Measurements from ENCODE around the gene MANBA.
A peak's percentile ranks its signal among the peaks of the same experiment; 100 is the strongest.
"Not testable (repeated sequence)": the region's sequence is repeated elsewhere in the genome, so short reads cannot be mapped to it uniquely, and the experiment has no call there.

The MANBA gene

DNA sequence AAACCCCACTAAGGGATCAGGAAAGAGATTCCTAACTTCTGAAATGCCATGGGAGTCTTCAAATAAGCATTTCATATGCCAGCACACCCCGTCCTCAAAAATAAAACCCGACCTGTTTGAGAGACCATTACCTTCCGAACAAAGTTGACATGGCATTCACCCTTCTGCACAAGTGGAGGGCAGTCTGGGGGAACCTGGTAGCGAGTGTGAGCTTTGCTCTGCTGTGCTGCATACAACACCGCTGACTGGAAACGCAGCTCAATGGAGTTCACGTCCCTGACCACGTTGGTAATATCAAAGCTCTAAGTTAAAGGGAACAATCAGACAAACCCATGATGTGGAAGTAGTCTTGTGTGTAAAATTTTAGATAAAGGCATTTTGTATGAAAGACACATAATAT is 38.0 kb downstream of the MANBA start:
- DNase-seq (ENCODE audit: low spot score): no peak

DNA sequence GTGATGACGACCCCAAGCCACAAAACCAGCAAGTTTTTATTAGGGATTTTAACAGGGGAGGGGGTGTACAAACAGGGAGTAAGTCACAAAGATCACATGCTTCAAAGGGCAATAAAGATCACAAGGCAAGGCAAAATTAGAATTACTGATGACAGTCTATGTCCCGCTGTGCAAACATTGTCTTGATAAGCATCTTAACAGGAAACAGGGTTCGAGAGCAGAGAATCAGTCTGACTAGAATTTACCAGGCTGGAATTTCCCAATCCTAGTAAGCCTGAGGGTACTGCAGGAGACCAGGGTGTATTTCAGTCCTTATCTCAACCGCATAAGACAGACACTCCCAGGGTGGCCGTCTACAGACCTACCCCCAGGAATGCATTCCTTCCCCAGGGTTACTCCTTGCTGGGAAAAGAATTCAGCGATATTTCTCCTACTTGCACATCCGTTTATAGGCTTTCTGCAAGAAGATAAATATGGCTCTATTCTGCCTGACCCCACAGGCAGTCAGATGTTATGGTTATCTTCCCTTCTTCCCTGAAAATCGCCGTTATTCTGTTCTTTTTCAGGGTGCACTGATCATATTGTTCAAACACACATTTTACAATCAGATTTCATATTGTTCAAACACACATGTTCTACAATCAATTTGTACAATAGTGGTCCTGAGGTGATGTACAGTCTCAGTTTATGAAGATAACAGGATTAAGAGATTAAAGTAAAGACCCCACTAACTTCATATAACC is 41.8 kb downstream of the MANBA start:
- DNase-seq (ENCODE audit: low spot score): not testable (repeated sequence)

DNA sequence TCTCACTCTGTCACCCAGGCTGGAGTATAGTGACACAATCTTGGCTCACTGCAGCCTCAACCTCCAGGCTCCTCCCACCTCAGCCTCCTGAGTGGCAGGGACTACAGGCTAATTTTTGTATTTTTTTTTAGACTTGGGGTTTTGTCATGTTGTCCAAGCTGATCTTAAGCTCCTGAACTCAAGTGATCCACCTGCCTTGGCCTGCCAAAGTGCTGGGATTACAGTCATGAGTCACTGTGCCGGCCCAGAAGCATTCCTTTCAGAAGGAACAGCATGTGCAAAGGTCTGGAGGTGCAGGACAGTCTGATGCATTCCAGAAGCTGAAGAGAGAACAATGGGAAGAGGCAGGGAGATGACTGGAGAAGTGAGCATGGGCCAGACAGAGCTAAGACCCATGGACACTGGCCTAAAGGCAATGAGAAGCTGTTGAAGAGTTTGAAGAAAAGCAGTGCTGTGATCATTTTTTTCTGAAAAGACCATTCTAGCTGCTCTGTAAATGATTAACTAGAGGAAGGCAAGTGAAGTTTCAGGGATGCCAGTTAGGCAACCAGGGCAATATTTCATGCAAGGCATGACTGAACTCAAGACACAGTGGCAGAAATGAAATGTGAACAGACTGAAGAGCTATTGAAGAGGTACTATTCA is 43.2 kb downstream of the MANBA start:
- peak; percentile 88 for DNase-seq (ENCODE audit: low spot score)

DNA sequence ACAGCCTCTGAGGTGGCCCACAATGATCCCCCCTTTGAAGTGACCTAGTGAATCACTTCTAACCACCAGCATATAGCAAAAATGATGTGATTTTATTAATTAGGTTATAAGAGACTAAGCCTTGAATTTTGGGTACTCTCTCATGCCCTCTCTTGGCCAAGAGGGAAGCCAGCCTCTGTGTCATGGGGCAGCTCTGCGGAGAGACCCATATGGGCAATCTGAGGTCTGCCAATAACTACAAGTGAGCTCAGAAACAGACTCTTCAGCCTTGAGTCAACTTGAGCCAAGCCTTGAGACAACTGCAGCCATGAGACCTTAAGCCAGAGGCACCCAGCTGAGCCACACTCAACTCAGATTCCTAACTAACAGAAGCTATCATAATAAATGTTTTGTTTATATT is 45.7 kb downstream of the MANBA start:
- no peak for DNase-seq (ENCODE audit: low spot score)

DNA sequence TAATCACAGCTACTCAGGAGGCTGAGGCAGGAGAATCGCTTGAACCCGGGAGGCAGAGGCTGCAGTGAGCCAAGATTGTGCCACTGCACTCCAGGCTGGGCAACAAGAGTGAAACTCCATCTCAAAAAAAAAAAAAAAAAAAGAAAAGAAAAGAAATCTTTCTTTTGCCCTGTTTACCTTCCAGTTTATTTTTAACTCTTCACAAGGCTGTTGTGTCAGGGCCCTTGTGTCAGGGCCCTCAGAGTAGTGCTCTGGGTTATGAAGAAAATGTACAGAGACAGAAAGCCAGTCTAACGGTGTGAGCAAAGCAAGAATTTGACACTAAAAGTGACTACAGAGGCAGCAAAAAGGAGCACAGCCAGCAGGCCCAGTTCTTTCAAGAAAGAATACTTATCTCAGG is 47.0 kb downstream of the MANBA start:
- not testable (repeated sequence) for DNase-seq (ENCODE audit: low spot score)

DNA sequence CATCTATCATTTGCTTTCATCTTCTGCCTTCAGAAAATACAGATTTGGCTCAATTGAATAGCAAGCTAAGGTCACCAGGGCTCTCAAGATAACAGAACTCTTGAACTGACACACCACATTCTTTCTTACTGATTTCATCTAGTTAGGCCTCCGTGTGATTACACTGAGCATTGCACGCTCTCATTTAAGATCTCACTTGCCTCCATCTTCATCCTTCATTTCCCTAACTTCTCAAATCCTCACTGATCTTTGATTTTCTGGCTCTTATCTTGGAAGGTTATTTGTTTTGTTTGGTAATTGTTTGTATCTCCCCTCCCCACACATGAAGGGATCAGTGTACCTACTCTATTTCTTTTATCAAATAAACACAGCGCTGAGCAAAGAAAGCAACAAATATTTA is 47.7 kb downstream of the MANBA start:
- DNase-seq (ENCODE audit: low spot score): peak; percentile 52

DNA sequence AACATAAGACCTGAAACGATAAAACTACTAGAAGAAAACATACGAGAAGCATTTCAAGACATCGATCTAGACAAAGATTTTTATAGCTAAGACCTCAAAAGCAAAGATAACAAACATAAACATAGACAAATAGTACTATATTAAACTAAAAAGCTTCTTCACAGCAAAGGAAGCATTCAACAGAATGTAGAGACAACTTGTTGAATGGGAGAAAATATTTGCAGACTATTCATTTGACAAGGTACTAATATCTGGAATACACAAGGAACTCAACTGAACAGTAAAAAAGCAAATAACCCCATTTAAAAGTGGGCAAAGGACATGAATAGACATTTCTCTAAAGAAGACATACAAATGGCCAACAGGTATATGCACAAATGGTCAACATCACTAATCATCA is 49.8 kb downstream of the MANBA start:
- DNase-seq (ENCODE audit: low spot score): no peak

DNA sequence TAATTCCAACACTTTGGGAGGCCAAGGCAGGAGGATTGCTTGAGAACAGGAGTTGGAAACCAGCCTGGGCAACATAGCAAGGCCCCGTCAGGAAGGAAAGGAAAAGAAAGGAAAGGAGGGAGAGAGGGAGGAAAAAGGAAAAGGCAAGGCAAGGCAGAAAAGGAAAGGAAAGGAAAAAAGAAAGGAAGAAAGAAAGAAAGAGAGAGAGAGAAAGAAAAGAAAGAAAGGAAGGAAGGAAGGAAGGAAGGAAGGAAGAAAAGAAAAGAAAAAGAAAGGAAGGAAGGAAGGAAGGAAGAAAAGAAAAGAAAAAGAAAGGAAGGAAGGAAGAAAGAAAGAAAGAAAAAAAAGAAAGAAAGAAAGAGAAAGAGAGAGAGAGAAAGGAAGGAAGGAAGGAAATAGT is 51.7 kb downstream of the MANBA start:
- not testable (repeated sequence) for DNase-seq (ENCODE audit: low spot score)

DNA sequence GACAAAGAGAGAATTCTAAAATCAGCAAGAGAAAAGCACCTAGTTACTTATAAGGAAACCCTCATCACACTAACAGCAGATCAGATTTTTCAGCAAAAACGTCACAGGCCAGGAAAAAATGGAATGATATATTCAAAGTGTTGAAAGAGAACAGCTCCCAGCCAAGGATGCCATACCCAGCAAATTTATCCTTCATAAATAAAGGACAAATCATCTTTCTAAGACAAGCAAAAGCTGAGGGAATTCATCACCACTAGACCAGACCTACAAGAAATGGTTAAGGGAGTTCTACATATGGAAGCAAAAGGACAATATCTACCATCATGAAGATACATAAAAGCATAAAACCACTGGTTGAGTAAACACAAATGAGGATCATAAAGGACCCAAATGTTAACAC is 53.6 kb downstream of the MANBA start:
- DNase-seq (ENCODE audit: low spot score): no peak

DNA sequence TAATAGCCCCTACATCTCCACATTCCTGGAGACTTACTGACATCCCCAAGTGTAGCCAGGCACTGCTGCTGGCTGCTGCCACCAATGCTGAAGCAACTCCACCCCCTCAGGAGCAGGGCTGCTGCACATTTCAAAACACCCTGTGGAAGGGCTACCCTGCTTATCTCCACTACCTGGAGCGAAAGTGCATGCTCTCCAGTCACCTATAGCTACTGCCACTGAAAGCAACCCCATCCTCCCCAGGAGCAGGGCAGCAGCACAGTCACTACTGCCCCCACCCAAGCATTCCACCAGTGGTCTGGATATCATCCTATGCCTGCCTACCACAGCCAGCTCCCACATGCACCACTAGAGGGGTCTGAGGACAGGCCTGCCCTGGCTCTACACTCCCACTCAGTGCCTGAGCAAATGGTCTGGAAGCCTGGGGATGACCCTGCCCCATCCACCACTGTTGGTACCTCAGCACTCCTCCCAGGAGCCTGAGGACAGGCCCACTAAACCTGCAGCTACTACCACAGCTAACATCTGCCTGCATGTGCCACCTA is 55.3 kb downstream of the MANBA start:
- DNase-seq (ENCODE audit: low spot score): no peak

DNA sequence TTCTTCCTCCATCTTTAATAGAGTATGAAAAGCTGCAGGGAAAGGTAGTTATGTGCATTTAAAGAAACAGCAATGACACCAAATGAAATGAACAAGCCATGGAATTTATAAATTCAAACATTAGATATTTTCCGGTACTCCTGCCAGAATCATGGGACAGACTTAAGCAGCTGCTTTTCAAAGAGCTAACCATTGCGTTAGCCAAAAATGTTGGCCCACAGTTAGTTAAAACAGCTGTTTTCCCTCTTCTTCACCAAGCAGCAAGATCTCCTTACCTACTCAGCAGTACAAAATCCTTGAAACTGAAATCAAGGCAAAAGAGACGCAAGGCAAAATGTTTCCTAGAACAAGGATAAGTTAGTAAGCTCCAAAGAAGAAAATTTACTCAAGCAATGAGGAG is 64.0 kb downstream of the MANBA start:
- no peak for DNase-seq (ENCODE audit: low spot score)

DNA sequence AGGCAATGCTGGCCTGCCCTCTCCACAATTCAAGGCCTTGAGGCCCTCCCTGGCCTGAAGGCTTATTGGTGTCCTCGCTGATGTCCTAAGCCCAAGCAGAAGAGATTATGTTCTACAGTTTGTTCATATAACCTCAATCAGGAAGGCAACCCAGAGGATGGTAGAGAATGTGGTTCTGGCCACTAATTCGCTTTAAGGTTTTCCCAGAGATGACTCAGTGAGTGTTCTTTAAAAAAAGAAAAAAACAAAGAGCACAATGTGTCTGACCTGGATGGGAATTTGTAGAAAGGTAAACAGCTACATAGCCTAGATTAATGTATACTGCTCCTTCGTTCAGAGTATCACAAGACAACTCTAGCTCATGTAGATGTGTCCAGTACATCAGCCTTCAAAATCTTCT is 66.0 kb downstream of the MANBA start:
- DNase-seq (ENCODE audit: low spot score): no peak

DNA sequence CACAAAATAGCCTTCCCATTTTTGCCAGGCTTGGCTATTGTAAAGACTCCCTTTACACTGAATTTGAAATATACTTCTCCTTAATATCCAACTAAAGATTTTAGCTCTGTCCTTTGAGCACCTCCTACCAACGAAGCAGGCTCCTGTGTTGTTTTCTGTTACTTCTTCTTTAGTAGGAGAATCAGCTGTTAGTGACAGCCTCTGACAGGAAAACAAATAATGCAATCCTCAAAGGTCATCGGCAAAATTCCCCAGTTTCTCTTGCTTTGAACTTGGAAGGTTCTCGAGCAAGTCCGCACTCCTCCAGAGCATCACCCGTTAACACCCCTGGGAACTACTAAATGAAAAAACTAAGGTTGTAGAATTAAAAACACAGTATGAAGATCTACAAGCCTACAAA is 66.9 kb downstream of the MANBA start:
- no peak for DNase-seq (ENCODE audit: low spot score)

DNA sequence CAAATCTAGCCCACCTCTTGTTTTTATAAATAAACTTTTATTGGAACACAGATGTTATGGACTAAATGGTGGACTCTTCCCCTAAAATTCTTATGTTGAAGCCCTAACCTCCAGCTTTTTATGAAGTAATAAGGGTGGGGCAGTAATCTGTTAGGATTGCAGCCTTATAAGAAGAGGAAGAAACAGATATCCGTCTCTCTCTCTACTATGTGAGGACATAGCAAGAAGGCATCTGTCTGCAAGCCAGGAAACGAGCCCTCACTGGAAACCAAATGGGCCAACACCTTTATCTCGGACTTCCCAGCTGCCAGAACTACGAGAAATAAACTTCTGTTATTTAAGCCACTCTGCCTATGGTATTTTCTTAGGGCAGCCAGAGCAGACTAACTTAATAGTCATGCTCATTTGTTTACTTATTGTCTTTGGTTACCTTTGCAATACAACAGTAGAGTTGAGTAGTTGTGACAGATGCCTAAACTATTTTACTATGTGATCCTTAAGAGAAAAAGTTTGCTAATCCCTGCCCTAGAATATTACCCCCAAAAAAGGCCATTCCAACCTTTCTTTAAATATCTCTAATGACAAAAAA is 67.4 kb downstream of the MANBA start:
- DNase-seq (ENCODE audit: low spot score): peak; percentile 15

DNA sequence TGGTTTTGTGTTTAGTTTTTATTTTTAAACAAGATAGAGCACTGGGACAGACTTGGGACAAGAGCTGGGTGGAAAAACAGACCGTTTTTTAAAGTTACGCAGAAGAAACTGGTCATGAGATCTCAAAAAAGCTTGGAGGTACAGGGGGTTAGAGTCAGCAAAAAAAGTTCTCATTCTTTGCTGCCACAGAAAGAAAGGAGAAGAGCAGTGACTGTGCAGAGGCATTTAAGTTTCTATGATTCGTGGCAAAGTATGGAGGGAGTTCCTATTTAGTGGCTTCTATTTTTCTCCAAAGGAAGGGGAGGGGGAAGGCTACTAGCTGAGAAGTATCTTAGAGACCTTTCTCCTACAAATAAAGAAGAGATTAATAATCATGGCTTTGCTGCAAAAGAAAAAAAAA is 68.3 kb downstream of the MANBA start:
- no peak for DNase-seq (ENCODE audit: low spot score)

DNA sequence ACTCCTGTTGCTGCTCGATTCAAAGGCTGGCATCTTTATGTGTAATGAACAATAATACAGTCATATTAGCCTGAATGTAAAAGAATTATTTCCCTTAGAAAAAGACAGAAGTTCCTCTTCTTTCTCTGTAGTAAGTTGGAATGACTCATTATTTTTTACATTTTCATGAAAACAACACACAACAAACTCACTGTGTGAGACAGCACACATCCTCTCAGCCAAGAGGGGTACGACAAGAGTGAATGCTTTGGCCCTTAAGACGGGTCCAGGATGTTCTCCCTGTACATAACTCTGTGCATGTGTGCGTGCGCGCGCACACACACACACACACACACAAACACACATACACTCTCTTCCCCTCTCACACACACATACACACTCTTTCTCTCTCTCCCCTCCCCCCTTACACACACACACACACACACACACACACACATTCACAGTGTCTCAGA is 72.8 kb downstream of the MANBA start:
- DNase-seq (ENCODE audit: low spot score): no peak

DNA sequence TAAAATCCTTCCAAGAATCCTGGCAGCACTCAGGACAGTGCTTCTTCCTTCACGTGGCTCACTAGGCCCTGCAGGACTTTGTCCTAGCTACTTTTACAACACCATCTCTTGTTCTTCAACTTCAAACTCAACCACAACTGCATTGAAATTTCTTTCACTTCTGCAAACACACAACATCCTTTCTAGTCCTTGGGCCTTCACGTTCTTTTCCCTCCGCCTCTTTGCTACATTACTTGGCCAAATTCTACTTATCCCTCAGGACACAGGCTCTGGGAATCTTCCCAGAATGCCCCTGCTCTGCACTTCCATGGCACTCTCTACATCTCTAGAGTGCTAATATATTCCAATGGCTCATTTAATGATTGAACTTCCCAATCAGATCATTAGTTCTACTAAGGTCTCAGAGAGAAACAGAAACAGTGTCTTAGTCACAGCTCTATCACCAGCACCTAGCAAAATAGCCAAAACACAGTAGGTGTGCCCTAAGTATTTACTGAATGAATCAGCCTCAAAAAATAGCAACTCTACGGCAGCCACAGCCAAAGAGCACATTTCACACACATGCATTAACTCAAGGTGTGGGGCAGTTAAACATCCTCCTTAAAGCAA is 73.3 kb downstream of the MANBA start:
- peak; percentile 89 for DNase-seq (ENCODE audit: low spot score)

DNA sequence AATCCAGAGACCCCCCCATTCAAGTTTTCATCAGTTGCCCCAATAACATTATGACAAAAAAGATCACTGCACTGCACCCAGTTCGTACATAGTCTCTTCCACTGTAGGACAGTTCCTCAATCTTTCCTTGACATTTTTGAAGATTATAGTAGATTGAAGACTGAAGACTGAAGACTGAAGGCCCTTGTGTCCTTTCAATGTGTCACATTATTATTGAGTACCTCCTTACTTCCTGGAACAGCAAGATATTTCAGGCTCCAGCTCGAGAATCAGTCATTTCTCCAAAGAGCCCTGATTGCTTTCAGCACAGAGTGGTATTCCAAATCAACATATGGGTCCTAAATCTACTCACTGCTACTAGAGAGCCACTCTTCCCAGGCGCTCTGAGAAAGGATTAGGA is 75.0 kb downstream of the MANBA start:
- DNase-seq (ENCODE audit: low spot score): no peak

DNA sequence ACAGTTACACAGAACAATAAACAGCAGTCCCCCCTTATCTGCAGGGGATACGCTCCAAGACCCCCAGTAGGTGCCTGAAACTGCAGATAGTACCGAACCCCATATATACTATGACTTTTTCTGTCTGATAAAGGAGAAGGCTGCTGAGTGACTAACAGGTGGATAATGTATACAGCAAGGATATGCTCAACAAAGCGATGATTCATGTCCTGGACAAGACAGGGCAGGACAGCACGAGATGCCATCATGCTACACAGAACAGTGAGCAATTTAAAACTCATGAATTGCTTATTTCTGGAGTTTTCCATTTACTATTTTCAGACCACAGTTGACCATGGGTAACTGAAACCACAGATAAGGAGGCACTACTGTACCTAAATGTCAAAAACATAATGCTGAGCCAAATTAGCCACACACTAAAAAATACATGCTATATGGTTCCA is 76.1 kb downstream of the MANBA start:
- peak; percentile 81 for DNase-seq (ENCODE audit: low spot score)

DNA sequence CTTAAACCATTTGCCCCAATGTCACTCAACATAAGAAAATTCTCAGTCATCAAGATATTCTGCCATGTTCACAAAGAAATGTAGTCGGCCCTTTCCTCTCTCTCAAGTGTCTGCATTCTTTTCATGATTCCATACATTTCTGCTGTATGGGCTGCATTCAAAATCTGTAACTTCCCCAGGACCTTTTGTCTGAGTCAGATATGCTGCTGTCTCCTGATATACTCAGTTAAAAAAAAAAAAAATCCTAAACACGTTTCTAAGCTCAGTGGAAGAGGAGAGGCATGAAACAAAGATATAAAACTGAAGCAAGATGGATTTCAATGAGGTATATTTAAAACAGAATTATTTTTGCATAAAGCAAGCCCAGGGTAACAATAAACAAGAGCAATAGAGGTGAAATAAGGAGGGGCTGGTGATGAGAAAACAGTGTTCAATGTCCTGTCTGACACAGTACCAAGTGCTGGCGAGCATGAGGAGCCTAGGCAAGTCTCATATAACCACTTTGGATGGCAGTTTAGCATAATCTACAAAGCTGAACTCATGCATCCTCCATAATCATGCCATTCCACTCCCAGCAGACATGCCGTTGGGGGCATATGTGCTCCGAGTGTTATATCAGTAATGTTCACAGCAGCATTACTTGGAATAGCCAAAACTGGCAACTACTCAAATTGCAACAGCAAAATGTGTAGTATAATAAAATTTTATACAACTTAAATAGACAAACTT is 76.7 kb downstream of the MANBA start:
- no peak for DNase-seq (ENCODE audit: low spot score)

DNA sequence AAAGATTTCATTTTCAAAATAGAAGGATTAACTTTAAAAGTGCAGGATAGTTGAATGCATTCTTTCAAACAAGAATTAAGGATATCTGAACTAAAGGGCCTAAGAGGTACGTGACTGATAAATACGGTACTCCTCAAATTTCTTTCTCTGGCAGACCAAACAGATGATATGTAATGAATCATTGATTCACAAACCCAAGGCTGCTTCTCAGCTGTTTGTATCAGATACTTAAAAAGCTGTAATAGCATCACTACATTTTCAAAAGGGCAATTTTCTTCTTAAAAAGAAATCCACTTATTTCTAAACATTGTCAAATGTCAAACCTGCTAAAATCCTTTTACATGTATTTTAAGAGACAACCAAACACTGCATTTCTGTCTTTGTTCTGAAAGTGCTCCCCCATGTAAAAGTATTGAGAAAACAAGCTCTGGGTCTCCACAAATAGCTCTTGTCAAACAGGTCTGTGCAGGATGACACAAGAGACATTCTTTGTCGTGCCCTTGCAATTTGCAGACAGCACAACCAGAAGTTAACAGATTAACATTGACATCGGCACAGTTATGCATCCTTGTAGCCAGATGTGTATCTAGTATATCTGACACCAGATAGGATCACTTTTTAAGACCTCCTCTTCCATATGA is 82.0 kb downstream of the MANBA start:
- DNase-seq (ENCODE audit: low spot score): no peak

DNA sequence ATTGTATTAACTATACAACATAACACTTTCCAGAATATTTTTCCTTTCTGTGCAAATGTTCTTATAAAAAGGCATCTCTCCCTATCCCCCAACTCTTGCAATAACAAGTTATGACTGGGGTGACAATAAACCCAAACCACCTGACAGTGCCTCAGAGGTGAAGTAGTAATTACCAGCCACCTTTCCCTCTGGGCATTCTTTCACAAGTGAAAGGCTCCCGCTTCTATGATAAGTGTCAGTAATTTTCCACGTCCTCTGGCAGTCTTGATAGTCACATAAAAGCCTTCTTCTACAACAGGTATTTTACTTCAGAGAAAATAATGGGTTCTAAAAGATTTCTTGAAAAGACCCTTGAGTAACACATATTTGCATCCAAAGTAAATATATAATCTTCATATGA is 82.7 kb downstream of the MANBA start:
- no peak for DNase-seq (ENCODE audit: low spot score)

Data from kidney tubule cell (primary cell).